ENCODE data around the gene KCNQ1OT1.

Gene KCNQ1OT1

GRCh38 chr11:2570841-2571597 lies 128.8 kb downstream of the KCNQ1OT1 start:
- no peak for DNase-seq (ENCODE audit: low read depth in 2 of 2)

- DNase-seq (ENCODE audit: low read depth in 2 of 2) = no peak
These were observed 129.5 kb downstream of the KCNQ1OT1 start for GRCh38 chr11:2570211-2570811.

- no peak for DNase-seq (ENCODE audit: low read depth in 2 of 2)
These were observed 130.0 kb downstream of the KCNQ1OT1 start for GRCh38 chr11:2569731-2570210.

GRCh38 chr11:2569321-2569721 lies 130.5 kb downstream of the KCNQ1OT1 start:
- DNase-seq (ENCODE audit: low read depth in 2 of 2) = no peak

GRCh38 chr11:2567026-2567671 lies 132.6 kb downstream of the KCNQ1OT1 start:
- DNase-seq (ENCODE audit: low read depth in 2 of 2) = no peak

GRCh38 chr11:2566223-2567025 lies 133.4 kb downstream of the KCNQ1OT1 start:
- DNase-seq (ENCODE audit: low read depth in 2 of 2) = no peak

GRCh38 chr11:2565447-2566222 lies 134.2 kb downstream of the KCNQ1OT1 start:
- DNase-seq (ENCODE audit: low read depth in 2 of 2) = no peak

GRCh38 chr11:2564588-2565425 lies 135.0 kb downstream of the KCNQ1OT1 start:
- no peak for DNase-seq (ENCODE audit: low read depth in 2 of 2)

- no peak for DNase-seq (ENCODE audit: low read depth in 2 of 2)
These were observed 135.7 kb downstream of the KCNQ1OT1 start for GRCh38 chr11:2564008-2564530.

GRCh38 chr11:2563213-2564007 lies 136.4 kb downstream of the KCNQ1OT1 start:
- no peak for DNase-seq (ENCODE audit: low read depth in 2 of 2)

- no peak for DNase-seq (ENCODE audit: low read depth in 2 of 2)
These were observed 136.9 kb downstream of the KCNQ1OT1 start for GRCh38 chr11:2562890-2563212.

- DNase-seq (ENCODE audit: low read depth in 2 of 2) = no peak
These were observed 137.9 kb downstream of the KCNQ1OT1 start for GRCh38 chr11:2561696-2562581.

GRCh38 chr11:2559527-2560311 lies 140.1 kb downstream of the KCNQ1OT1 start:
- no peak for DNase-seq (ENCODE audit: low read depth in 2 of 2)

- no peak for DNase-seq (ENCODE audit: low read depth in 2 of 2)
These were observed 140.8 kb downstream of the KCNQ1OT1 start for GRCh38 chr11:2558861-2559526.

GRCh38 chr11:2558397-2558796 lies 141.4 kb downstream of the KCNQ1OT1 start:
- DNase-seq (ENCODE audit: low read depth in 2 of 2) = no peak
